ENCODE measurements around the gene MMP24OS. TPM values are rescaled to one million over a fixed set of nuclear protein-coding genes. Genes with fewer than 3 reads are reported as not detected.

MMP24OS gene
- total and polyA plus RNA-seq, 2 donors (not counting 3 experiments of a cell fraction or from before 2014, with no cell fraction given): 35.1 to 55.6 TPM

- Histone ChIP-seq H3K36me3 (ENCODE audit: control insufficient read depth in 2 of 2, extremely low read depth in 1 of 2, insufficient read depth in 2 of 2, low read length in 2 of 2) (peaks cover 18 to 21% of the 10 kb centered on the region in 2 experiments), H3K9me3 (replicated peaks; ENCODE audit: control insufficient read depth, insufficient read depth, low read length) (no peaks in the 10 kb centered on the region), H3K79me2 (ENCODE audit: control insufficient read depth, insufficient read depth, low read length) (peaks cover 41% of the 10 kb centered on the region), H2AFZ (ENCODE audit: low read depth, low read length) (no peak overlapping the region), H3K27me3 (ENCODE audit: control insufficient read depth in 2 of 2, insufficient read depth in 2 of 2, low read length in 2 of 2) (no peaks in the 10 kb centered on the region), H3K9me1 (replicated peaks; ENCODE audit: control insufficient read depth, extremely low read depth, insufficient read depth, low read length) (no peaks in the 10 kb centered on the region), H3K4me2 (ENCODE audit: insufficient read depth, low read length) (no peak overlapping the region), H3K4me1 (ENCODE audit: control insufficient read depth, extremely low read depth, insufficient read depth, low read length) (peaks cover 17% of the 10 kb centered on the region), H3K4me3 (replicated peaks in 1 of 3; ENCODE audit: insufficient read depth in 1 of 3, low read depth in 1 of 3, low read length in 3 of 3) (no peak overlapping the region), H3K27ac (ENCODE audit: insufficient read depth, low read depth, low read length) (no peak overlapping the region), H4K20me1 (replicated peaks; ENCODE audit: control insufficient read depth, extremely low read depth, insufficient read depth, low read length) (no peaks in the 10 kb centered on the region), H3K9ac (replicated peaks; ENCODE audit: extremely low read depth, insufficient read depth, low read length) (no peak overlapping the region)
- CTCF ChIA-PET: interaction anchor here (1.3 kb wide), 2 partner anchors 135 to 137 kb away, joined by 3 read pairs; no protein-coding TSS in a partner anchor
- intact Hi-C loops (cut with micrococcal nuclease): no loop called here
- no TSS peak for BruUV-seq (replicated peaks)
- dilution Hi-C loops (cut with MboI; ENCODE audit: extremely low pct_ligation_motif_present, low sequenced_read_pairs): no loop called here
- FAIRE-seq: no peak
- DNase-seq (ENCODE audit: low read depth, low spot score): no peak
- TF ChIP-seq POLR2A (IDR thresholded peaks at IDR 0.05; ENCODE audit: low read depth, low read length) (no peak), MAX (IDR thresholded peaks at IDR 0.05; ENCODE audit: insufficient read depth, insufficient read length) (no peak), MYC (IDR thresholded peaks at IDR 0.05; ENCODE audit: low read depth, low read length) (no peak), FOS (IDR thresholded peaks at IDR 0.05; ENCODE audit: borderline replicate concordance, insufficient read depth, low read length) (no peak), JUN (IDR thresholded peaks at IDR 0.05; ENCODE audit: borderline replicate concordance, insufficient read depth, insufficient read length, low read depth) (no peak), GATA2 (IDR thresholded peaks at IDR 0.05; ENCODE audit: insufficient read depth, insufficient read length, low read depth, low read length) (no peak), POLR2AphosphoS5 (IDR thresholded peaks at IDR 0.05; ENCODE audit: insufficient read depth, low read depth, low read length) (no peak), CTCF (IDR thresholded peaks at IDR 0.05; ENCODE audit: extremely low read depth in 1 of 2, insufficient read depth in 1 of 2, low read depth in 1 of 2, low read length in 2 of 2) (no peak), EZH2 (IDR thresholded peaks at IDR 0.05; ENCODE audit: borderline replicate concordance, low read depth, low read length, severe bottlenecking) (no peak)
- POLR2A ChIA-PET: no interaction called here
These were observed 3.7 kb upstream of the MMP24OS start for GRCh38 chr20:35281506-35282101.
